IPS DF 4.7 (cell line): ENCODE measurements around the gene CASP10.
A peak's percentile ranks its signal among the peaks of the same experiment; 100 is the strongest.

Source experiments
- DNase-seq: peaks from one replicate; pipeline ENCODE4 v3.0.0-alpha.2; 2013; ENCODE audit warnings: low spot score; ENCODE audit errors: extremely low read depth

CASP10 gene

DNA sequence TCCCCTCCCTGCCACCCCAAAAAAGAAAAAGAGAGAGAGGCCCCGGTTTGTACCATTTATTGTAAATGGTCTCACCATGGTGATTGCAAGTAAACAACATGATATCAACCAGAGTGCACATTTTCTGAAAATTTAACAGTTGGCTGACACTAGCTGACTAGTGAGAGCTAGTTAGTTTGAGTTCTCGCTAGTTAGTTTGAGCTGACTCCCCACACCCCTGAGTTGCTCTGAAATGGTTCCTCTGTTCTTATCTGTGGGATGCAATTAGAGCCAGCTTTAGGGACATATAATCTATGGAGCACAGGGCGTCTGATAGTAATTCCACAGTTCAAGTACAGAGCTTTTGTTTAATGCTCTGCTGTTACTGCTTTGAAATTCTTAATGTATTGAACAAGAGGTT, 13.1 kb downstream of the CASP10 start:
- no peak for DNase-seq

GRCh38 chr2:201196803-201197202, 13.9 kb downstream of the CASP10 start:
- DNase-seq = no peak

GRCh38 chr2:201197781-201198180, 14.8 kb downstream of the CASP10 start:
- DNase-seq = no peak

GRCh38 chr2:201199847-201200246, 16.9 kb downstream of the CASP10 start:
- DNase-seq = no peak

- DNase-seq = no peak
These were observed 17.4 kb downstream of the CASP10 start for GRCh38 chr2:201200345-201200744.

DNA sequence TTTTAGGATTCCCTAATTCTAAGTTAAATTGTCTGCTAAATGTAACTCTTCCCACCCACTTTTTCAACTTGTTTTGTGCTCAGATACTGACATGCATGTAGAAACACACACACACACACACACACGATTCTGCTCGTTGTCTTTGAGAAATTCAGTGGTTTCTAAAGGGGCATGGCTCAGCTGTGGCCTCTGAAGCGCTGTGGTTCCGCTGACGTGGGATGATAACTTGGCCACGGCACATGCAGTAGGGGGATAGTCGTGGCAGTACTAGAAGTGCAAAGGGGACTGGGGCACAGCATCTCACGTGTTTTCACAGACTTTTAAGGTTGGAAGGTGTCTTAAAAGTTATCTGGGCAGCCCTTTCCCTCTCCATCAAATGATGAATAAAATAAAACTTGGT, 18.4 kb downstream of the CASP10 start:
- no peak for DNase-seq

DNA sequence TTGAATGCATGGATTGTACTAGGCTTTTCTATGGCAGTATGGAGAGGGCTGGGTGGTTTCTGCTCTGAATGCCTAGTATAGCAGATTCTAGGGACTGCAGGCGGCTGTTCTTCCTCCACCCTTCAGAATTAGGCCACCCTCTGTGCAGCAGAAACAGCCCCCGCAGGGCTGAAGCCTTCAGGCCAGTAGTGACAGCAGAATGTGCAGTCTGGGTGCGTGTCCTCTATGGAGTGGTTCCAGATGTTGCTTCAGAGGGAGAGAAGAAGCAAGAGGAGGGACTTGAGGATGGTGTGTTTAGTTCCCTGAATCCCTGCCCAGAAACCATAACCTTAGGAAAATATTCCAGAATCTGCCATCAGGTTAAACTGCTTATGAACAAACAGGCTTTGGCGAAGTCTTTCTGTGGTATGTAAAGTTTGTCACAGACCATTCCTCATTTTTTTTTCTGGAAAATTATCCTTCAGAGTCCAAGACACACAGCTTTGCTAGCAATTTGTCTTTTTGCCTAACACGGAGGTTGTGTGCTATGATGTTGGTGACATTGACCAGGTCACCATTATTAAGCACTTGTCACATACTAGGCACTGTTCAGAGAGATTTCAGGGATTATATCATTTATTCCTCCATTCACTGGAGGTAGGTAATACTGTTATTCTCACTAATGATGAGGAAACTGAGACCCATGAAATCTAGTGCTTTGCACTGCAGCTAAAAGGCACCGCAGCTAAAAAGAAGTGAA, 21.1 kb downstream of the CASP10 start:
- no peak for DNase-seq

DNA sequence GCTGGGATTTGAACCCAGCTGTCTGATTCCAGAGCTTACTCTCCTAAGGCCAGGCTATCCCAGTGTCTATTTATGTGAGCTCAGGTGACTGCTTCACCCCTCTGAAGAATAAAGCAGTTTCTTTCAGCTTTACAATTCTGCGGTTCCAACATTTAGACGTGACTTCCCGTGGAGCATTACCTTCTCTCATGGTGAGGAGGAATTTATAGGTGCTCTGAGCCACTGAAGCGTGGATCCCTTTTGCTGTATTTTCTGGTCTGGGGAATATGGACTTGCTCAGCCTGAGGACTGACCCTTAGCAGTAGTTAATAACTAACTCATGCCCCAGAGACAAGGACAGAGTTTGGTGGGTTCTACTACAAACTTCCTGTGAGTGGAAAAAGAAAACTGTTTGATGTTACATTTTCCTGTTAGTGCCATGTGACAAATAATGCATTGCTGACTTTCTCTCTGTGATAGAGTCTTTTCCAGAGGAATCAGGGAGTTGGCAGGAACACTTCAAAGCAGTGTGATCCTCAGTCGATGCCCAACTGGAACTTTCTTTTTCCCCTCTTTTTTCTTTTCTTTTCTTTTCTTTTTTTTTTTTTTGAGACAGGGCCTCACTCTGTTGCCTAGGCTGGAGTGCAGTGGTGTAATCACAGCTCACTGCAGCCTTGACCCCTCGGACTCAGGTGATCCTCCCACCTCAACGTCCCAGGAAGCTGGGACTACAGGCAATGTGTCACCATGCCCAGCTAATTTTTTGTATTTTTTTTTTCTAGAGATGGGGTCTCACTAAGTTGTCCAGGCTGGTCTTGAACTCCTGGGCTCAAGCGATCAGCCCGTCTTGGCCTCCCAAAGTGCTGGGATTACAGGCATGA, 21.9 kb downstream of the CASP10 start:
- no peak for DNase-seq

GRCh38 chr2:201205515-201205849, 22.5 kb downstream of the CASP10 start:
- DNase-seq = no peak

DNA sequence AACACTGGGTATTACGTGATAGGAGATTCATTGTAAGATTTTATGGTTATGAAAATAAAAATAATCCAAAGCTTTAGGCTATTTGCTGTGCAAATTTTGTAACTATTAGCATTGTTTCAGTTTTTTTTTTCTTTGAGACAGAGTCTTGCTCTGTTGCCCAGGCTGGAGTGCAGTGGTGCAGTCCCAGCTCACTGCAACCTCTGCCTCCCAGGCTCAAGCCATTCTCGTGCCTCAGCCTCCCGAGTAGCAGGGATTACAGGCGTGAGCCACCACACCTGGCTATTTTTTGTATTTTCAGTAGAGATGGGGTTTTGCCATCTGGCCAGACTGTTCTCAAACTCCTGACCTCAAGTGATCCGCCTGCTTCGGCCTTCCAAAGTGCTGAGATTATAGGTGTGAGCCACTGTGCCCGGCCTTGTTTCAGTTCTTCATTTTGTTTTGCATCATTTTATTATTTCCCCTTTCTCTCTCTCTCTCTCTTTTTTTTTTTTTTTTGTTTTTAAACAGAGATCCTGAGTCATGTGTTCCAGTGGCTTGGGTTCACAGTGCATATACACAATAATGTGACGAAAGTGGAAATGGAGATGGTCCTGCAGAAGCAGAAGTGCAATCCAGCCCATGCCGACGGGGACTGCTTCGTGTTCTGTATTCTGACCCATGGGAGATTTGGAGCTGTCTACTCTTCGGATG, 25.8 kb downstream of the CASP10 start:
- no peak for DNase-seq

- DNase-seq = no peak
These were observed 33.0 kb downstream of the CASP10 start for GRCh38 chr2:201215963-201216362.

GRCh38 chr2:201216918-201217317, 34.0 kb downstream of the CASP10 start:
- no peak for DNase-seq

DNA sequence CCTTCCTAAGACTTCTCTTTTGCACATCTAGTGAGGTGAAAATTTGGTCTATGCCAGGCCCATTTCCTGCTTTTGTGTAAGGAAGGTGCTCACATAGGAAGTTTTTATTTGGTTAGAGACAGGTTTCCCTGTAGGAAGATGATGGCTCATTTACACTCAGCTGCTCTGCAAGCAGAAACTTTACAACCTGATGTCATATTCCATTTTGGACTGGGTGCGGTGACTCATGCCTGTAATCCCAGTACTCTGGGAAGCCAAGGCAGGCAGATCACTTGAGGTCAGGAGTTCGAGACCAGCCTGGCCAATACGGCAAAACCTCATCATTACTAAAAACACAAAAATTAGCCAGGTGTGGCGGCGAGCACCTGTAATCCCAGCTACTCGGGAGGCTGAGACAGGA, 35.8 kb downstream of the CASP10 start:
- DNase-seq = no peak

- no peak for DNase-seq
These were observed 36.6 kb downstream of the CASP10 start for GRCh38 chr2:201219328-201220096.

GRCh38 chr2:201220102-201220570, 37.2 kb downstream of the CASP10 start:
- no peak for DNase-seq

DNA sequence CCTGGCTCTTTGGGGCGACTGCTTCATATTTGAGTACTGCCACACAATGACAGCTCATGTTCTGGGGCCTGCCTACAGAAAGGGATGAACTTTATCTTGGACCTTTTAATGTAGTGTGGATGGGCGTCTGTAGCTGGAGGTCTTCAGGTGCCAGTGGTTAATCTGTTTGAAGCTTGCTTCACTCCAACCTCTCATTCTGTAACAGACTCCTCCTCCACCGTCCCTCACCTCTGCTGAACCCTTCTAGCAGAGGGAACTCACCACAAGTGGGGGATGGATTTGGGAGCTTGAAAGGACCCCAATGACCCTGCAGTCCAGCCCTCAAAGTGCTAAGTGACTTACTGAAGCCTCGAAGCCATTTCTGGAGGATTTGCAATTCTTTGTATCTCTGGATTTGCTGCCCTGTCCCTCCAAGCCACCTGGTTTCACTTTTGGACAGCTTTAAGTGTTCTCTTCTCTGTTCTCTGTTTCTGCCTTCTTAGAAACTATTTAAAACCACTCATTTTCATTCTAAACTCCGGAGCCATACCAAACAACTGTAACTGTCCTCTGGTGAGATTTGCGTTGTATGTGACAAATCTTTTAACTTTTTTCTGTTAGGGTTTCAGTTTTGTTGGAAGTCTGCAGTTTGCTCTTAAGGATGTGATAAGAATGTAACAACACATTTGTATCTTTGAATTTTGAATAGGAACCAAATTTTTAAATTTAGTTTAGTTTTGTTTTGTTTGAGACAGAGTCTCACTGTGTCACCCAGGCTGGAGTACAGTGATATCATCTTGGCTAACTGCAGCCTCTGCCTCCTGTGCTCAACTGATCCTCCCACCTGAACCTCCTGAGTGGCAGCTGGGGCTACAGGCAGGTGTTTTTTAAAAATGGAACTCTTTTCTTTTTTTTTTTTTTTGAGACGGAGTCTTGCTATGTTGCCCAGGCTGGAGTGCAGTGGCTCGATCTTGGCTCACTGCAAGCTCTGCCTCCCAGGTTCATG, 40.4 kb downstream of the CASP10 start:
- no peak for DNase-seq

DNA sequence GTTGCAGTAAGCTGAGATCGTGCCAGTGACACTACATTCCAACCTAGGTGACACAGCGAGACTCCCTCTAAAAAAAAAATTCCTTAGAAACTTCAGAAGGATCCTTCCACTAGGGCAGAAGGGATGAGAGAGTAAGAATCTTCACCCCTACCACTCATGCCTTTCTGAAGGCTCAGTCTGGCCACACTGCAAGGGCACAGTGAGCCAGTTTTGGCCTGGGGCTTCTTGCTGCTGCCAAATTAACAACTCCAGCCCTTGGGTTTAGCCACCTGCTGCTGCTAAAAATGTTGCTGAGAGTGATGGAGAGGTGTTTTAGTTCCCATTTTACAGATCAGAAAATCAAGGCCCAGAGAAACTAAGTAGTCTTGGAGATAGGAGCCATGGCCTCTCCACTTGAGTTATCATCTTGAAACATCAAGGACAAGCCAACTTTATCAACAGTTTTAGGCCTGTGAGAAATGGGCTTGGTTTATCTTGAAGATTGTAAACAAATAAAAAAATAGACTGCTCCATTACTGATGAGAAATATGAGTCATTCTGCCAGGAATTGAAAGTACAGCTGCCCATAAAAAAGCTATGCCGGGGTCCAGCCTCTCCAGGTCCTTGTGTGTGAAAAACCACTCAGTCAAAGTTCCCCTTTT, 45.5 kb downstream of the CASP10 start:
- DNase-seq = no peak

GRCh38 chr2:201228912-201229290, 46.0 kb downstream of the CASP10 start:
- DNase-seq = no peak

DNA sequence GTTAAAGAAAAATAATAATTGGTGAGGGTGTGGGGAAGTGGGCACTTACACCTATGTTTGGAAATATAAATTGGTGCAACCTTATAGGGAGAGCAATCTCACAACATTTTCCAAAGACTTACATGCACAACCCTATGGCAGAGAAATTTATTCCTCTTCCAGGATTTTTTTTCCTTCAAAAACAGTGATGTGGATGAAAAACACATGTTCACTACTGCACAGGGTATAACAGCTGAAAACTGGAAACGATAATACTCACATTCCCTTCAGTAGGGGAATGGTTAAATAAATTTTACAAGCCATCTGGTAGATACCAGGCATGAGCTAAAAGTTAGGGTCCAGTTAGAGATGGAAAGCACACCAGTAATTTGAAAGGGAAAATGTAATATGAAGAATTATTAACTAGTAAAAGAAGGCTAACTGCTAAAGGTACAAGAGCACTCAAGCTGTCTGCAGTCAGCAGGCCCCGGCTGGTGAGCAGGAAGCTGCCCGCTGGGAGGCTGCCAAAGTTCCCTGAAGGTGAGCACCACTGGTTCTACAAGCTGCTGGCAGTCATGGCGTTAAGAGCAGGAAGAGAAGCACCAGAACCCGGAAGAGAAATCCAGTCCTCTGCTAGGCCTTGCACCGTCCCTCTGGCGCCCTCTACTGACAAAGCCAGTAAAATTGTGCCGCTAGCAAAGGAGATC, 49.0 kb downstream of the CASP10 start:
- peak; percentile 91 for DNase-seq
